Loucy (cell line): Measurements from ENCODE around the gene FAF1.

Experiments
- H2AFZ ChIP-seq: fragments of 200-600 bp; sonication (generic); 2 replicates; pipeline ENCODE4 v1.6.0; 2016; ENCODE audit warnings: antibody characterized with exemption, mild to moderate bottlenecking, low read length, moderate library complexity
- H3F3A ChIP-seq: fragments of 200-600 bp; 2 replicates; pipeline ENCODE4 v1.6.0; 2016; ENCODE audit warnings: antibody characterized with exemption, low read depth, mild to moderate bottlenecking
- H3K27me3 ChIP-seq: fragments of 200-600 bp; sonication (generic); 2 replicates; pipeline ENCODE4 v1.6.1; 2014; ENCODE audit warnings: low read length, mild to moderate bottlenecking; ENCODE audit not compliant: insufficient read depth, poor library complexity, severe bottlenecking
- H3K36me3 ChIP-seq: fragments of 200-600 bp; sonication (generic); 2 replicates; pipeline ENCODE4 v1.6.1; 2016; ENCODE audit warnings: low read length; ENCODE audit not compliant: insufficient read depth
- H3K4me1 ChIP-seq: fragments of 200-600 bp; sonication (generic); 2 replicates; pipeline ENCODE4 v1.5.1; 2014; ENCODE audit warnings: low read length, mild to moderate bottlenecking; ENCODE audit not compliant: insufficient read depth, poor library complexity, severe bottlenecking
- H3K4me2 ChIP-seq: fragments of 200-600 bp; sonication (generic); 2 replicates; pipeline ENCODE4 v1.6.0; 2014; ENCODE audit warnings: antibody characterized with exemption, low read length, low read depth, mild to moderate bottlenecking; ENCODE audit not compliant: poor library complexity, severe bottlenecking
- H3K4me3 ChIP-seq: fragments of 200-600 bp; sonication (generic); 2 replicates; pipeline ENCODE4 v1.5.1; 2014; ENCODE audit warnings: low read length, mild to moderate bottlenecking, mixed read lengths; ENCODE audit not compliant: poor library complexity, severe bottlenecking
- H3K79me2 ChIP-seq: fragments of 200-600 bp; sonication (generic); 2 replicates; pipeline ENCODE4 v1.6.1; 2014; ENCODE audit warnings: low read length; ENCODE audit not compliant: insufficient read depth
- H3K9ac ChIP-seq: fragments of 200-600 bp; sonication (generic); 2 replicates; pipeline ENCODE4 v1.6.0; 2014; ENCODE audit warnings: mild to moderate bottlenecking, low read depth, low read length, moderate library complexity; ENCODE audit not compliant: poor library complexity, severe bottlenecking
- H3K9me2 ChIP-seq: fragments of 200-600 bp; sonication (generic); replicated peaks from 2 replicates; pipeline ENCODE4 v1.6.1; 2016; ENCODE audit warnings: low read depth, low read length, mixed read lengths
- H3K9me3 ChIP-seq: fragments of 200-600 bp; sonication (generic); 2 replicates; pipeline ENCODE4 v1.6.1; 2014; ENCODE audit warnings: mild to moderate bottlenecking, antibody characterized with exemption, low read length, low read depth; ENCODE audit not compliant: insufficient read depth
- H4K20me1 ChIP-seq: fragments of 200-600 bp; sonication (generic); 2 replicates; pipeline ENCODE4 v1.6.0; 2014; ENCODE audit warnings: antibody characterized with exemption, low read length, mild to moderate bottlenecking; ENCODE audit not compliant: insufficient read depth, poor library complexity, severe bottlenecking
- EZH2phosphoT487 ChIP-seq: fragments of 200-600 bp; IDR thresholded peaks from 2 replicates; pipeline ENCODE4 v1.6.1; 2018; ENCODE audit warnings: antibody characterized with exemption, mild to moderate bottlenecking, moderate library complexity, borderline replicate concordance
- TF ChIP-seq, protein P1 (sequence below): fragments of 200-600 bp; sonication (generic); conservative IDR thresholded peaks from 2 replicates; pipeline ENCODE4 v1.5.1; 2014; ENCODE audit warnings: mild to moderate bottlenecking, antibody characterized with exemption, low read length

The FAF1 gene

DNA sequence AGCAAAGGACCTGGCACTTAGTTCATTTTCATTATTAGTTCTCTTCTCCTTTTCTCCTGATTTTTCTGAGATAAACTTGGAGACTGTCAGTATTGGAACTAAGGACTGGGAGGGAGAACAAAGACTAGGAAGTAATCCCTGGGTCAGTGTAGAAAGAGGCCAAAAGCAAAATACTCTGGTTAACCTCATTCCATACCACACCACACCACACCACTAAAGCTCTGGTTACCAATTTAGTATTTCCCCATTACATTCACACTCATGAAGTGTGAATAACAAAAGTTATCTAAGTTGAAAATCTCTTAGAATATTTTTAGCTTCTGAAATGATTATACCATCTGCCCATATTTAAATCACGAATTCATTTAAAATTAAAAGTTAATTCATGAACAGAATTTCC is 467.9 kb downstream of the FAF1 start:
- Histone ChIP-seq H3K4me1 (no peaks in the 10 kb centered on the region), H3K9me3 (no peaks in the 10 kb centered on the region), H4K20me1 (no peaks in the 10 kb centered on the region)

DNA sequence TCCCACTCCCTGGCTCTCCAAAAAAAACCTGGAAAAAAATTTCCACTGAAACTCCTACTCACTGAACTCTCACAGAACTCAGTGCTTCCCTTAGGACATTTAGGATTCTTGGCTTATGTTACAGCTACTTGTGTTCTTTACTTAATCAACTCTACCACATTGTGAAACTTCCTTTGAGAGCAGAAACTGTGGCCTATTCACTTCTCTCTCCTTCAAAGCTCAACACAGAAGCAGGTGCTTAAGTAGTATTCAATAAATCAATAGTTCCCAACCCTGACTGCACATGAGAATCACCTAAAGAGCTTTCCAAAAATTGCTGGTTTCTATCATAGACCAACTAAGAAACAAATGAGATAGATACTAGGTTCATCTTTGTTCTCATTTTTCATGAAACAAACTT is 468.9 kb downstream of the FAF1 start:
- Histone ChIP-seq H3F3A (no peaks in the 10 kb centered on the region), H2AFZ (no peak overlapping the region), H4K20me1 (no peaks in the 10 kb centered on the region), H3K4me3 (no peak overlapping the region), H3K9me3 (no peaks in the 10 kb centered on the region), H3K4me2 (no peak overlapping the region), H3K36me3 (peaks cover 42% of the 10 kb centered on the region; the same call in 1 of the 2 replicates), H3K9me2 (no peaks in the 10 kb centered on the region), H3K79me2 (no peaks in the 10 kb centered on the region), H3K27me3 (no peaks in the 10 kb centered on the region), H3K9ac (no peak overlapping the region), H3K4me1 (no peaks in the 10 kb centered on the region)
- TF ChIP-seq, protein P1, sequence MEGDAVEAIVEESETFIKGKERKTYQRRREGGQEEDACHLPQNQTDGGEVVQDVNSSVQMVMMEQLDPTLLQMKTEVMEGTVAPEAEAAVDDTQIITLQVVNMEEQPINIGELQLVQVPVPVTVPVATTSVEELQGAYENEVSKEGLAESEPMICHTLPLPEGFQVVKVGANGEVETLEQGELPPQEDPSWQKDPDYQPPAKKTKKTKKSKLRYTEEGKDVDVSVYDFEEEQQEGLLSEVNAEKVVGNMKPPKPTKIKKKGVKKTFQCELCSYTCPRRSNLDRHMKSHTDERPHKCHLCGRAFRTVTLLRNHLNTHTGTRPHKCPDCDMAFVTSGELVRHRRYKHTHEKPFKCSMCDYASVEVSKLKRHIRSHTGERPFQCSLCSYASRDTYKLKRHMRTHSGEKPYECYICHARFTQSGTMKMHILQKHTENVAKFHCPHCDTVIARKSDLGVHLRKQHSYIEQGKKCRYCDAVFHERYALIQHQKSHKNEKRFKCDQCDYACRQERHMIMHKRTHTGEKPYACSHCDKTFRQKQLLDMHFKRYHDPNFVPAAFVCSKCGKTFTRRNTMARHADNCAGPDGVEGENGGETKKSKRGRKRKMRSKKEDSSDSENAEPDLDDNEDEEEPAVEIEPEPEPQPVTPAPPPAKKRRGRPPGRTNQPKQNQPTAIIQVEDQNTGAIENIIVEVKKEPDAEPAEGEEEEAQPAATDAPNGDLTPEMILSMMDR: no peak
- TF ChIP-seq EZH2phosphoT487: no peak

More for the DNA sequence above, 467.9 kb downstream of the FAF1 start:
- Histone ChIP-seq H3K27me3 (no peaks in the 10 kb centered on the region), H3K36me3 (peaks cover 49% of the 10 kb centered on the region; the same call in 1 of the 2 replicates), H3K79me2 (no peaks in the 10 kb centered on the region), H3K4me3 (no peak overlapping the region), H3K9me2 (no peaks in the 10 kb centered on the region), H3F3A (no peaks in the 10 kb centered on the region), H2AFZ (no peak overlapping the region), H3K9ac (no peak overlapping the region), H3K4me2 (no peak overlapping the region)
- TF ChIP-seq, protein P1: no peak
- TF ChIP-seq EZH2phosphoT487: no peak

DNA sequence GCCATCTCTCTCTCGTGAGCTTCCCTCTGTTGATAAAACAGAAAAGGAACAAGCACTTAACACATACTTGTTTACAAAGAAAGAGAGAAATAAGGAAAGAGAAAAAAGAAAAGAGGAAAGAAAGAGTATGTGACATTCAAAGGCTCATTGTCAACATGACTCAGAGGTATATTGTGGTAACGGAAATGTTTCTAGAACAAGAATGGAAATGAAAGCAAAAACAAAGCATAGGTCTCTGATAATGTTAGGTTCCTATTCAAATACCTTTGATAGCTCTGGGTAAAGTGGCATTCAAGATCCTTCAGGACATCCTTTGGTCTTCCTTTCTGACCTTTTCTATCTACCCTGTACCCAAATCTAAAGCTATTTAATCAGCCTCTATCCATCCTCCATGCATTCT is 469.4 kb downstream of the FAF1 start:
- H3K27me3 ChIP-seq: no peaks in the 10 kb centered on the region
- no peak overlapping the region for H3K4me3 ChIP-seq
- no peaks in the 10 kb centered on the region for H4K20me1 ChIP-seq
- H3K4me2 ChIP-seq: no peak overlapping the region
- TF ChIP-seq, protein P1: no peak
- TF ChIP-seq EZH2phosphoT487: no peak
- H3K79me2 ChIP-seq: no peaks in the 10 kb centered on the region
- no peak overlapping the region for H2AFZ ChIP-seq
- no peaks in the 10 kb centered on the region for H3K9me3 ChIP-seq
- no peaks in the 10 kb centered on the region for H3K9me2 ChIP-seq
- no peaks in the 10 kb centered on the region for H3F3A ChIP-seq
- H3K36me3 ChIP-seq: peaks cover 37% of the 10 kb centered on the region; the same call in 1 of the 2 replicates
- no peak overlapping the region for H3K9ac ChIP-seq
- no peaks in the 10 kb centered on the region for H3K4me1 ChIP-seq
